Ectodermal cell (in vitro differentiated cells): ENCODE results near the gene AGO3.

Experiments used
- H3K27ac ChIP-seq: 2 replicates; pipeline ENCODE4 v1.7.0; 2013; ENCODE audit warnings: mild to moderate bottlenecking, low read depth, low read length; ENCODE audit not compliant: insufficient read depth, poor library complexity, severe bottlenecking
- H3K27me3 ChIP-seq: 2 replicates; pipeline ENCODE4 v1.7.0; 2013; ENCODE audit warnings: mild to moderate bottlenecking, low read length; ENCODE audit not compliant: insufficient read depth, control insufficient read depth, poor library complexity, severe bottlenecking
- H3K36me3 ChIP-seq: one replicate; pipeline ENCODE4 v1.7.0; 2013; ENCODE audit warnings: low read length; ENCODE audit not compliant: control insufficient read depth, insufficient read depth
- H3K4me1 ChIP-seq: one replicate; pipeline ENCODE4 v1.7.0; 2013; ENCODE audit warnings: low read length; ENCODE audit not compliant: control insufficient read depth, insufficient read depth
- H3K4me3 ChIP-seq: 2 replicates; pipeline ENCODE4 v1.7.0; 2013; ENCODE audit warnings: low read depth, low read length, control low read depth; ENCODE audit not compliant: insufficient read depth
- H3K9me3 ChIP-seq: 2 replicates; pipeline ENCODE4 v1.7.0; 2013; ENCODE audit warnings: mild to moderate bottlenecking, low read length, moderate library complexity; ENCODE audit not compliant: control insufficient read depth
- WGBS, 2 experiments: methylation state at CpG; one replicate each; pipeline ENCODE4 v1.1.7; 2013; ENCODE audit warnings: missing lambda C conversion rate in 2 of 2; 5-methylcytosine and 5-hydroxymethylcytosine counted together

Gene AGO3

DNA sequence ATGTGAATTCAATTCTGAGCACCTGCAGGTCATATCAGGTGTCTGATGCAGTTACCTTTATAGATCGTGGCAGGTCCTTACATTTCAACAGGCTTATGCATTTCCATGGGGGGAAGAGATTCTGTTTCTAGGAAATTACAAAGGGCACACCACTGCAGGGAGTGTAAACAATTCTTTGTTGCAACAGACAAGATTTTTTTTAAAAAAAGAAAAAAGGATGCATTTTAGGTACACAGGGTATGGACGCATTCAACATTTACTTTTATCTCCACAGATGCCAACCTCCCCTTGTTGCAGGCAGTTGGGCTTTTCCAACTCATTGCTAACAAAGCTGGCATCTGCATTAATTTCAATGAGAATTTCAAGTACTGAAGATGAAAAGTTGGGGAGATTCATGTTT is 139.4 kb downstream of the AGO3 start:
- H3K36me3 ChIP-seq, result no peaks in the 10 kb centered on the region
- H3K4me1 ChIP-seq, result no peaks in the 10 kb centered on the region
- H3K27ac ChIP-seq, result no peak overlapping the region
- H3K4me3 ChIP-seq, result no peak overlapping the region
- H3K27me3 ChIP-seq, result no peaks in the 10 kb centered on the region
- H3K9me3 ChIP-seq, result no peaks in the 10 kb centered on the region
- WGBS, 2 experiments, result 85 to 91% methylated on average over 2 of the region's 2 CpGs

DNA sequence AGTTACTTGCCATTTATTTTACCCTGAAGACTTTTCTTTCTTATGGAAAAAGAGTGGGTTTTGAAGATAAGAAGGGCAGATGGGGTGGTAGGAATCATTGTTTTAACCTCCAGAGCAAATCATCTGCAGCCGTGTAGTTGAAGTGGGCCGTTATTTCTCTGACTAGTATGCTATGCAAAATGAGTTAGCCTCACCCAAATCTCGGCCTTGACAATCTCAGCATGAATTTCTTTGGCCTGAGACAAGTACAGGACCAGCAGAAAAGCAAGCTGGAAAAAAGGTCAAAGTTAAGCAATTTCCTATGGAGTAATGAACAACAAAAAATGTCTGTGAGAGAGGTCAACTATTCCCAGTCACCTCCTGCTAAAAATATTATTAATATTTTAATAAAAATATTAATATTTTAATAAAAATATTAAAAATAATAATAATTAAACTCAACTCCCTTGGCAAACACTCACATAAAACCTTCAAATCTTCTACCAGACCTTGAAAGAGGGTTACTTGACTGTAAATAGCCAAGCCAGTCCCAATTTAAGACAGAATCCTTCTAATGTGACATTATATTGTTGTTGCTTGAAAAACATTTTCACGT is 146.2 kb downstream of the AGO3 start:
- Histone ChIP-seq H3K9me3 (no peaks in the 10 kb centered on the region), H3K27ac (no peak overlapping the region), H3K4me1 (no peaks in the 10 kb centered on the region), H3K27me3 (no peaks in the 10 kb centered on the region), H3K36me3 (no peaks in the 10 kb centered on the region), H3K4me3 (no peak overlapping the region)
- WGBS, 2 experiments, result 79 to 89% methylated on average over 4 of the region's 4 CpGs

GRCh38 chr1:36080236-36080635 is 149.3 kb downstream of the AGO3 start:
- H3K27me3 ChIP-seq, result peaks cover 3% of the 10 kb centered on the region
- no peaks in the 10 kb centered on the region for H3K36me3 ChIP-seq
- no peak overlapping the region for H3K27ac ChIP-seq
- WGBS, 2 experiments, result 79 to 89% methylated on average over 3 of the region's 3 CpGs
- no peak overlapping the region for H3K4me3 ChIP-seq
- no peaks in the 10 kb centered on the region for H3K9me3 ChIP-seq
- H3K4me1 ChIP-seq, result peaks cover 8% of the 10 kb centered on the region

- Histone ChIP-seq H3K9me3 (no peaks in the 10 kb centered on the region), H3K4me1 (peaks cover 8% of the 10 kb centered on the region), H3K36me3 (no peaks in the 10 kb centered on the region), H3K27me3 (peaks cover 3% of the 10 kb centered on the region), H3K27ac (no peak overlapping the region), H3K4me3 (no peak overlapping the region)
- WGBS, 2 experiments, result 89 to 93% methylated on average over 6 of the region's 6 CpGs
Observed at GRCh38 chr1:36080801-36081200, 149.9 kb downstream of the AGO3 start.

GRCh38 chr1:36081926-36082485 is 151.1 kb downstream of the AGO3 start:
- Histone ChIP-seq H3K4me1 (peaks cover 8% of the 10 kb centered on the region), H3K27ac (no peak overlapping the region), H3K4me3 (no peak overlapping the region), H3K27me3 (peaks cover 3% of the 10 kb centered on the region), H3K36me3 (no peaks in the 10 kb centered on the region), H3K9me3 (no peaks in the 10 kb centered on the region)
- WGBS, 2 experiments, result 75 to 80% methylated on average over 3 of the region's 3 CpGs

- WGBS, 2 experiments, result 86 to 88% methylated on average over 13 of the region's 13 CpGs
- Histone ChIP-seq H3K27me3 (peaks cover 3% of the 10 kb centered on the region), H3K4me1 (peaks cover 8% of the 10 kb centered on the region)
Observed at GRCh38 chr1:36083219-36083618, 152.3 kb downstream of the AGO3 start.

GRCh38 chr1:36083635-36084496 is 153.0 kb downstream of the AGO3 start, which contains the start of gene TEKT2:
TEKT2 (plus strand) TSS chr1:36084094; CDS start chr1:36084922, 828 bp downstream.
- Histone ChIP-seq H3K27me3 (peaks cover 3% of the 10 kb centered on the region), H3K4me3 (peak within 1 kb of the TSS; percentile 70), H3K4me1 (peaks cover 8% of the 10 kb centered on the region), H3K9me3 (no peaks in the 10 kb centered on the region), H3K27ac (peak within 1 kb of the TSS; percentile 80), H3K36me3 (peaks cover 5% of the 10 kb centered on the region)
- WGBS, 2 experiments, result 11% methylated on average over 59 of the region's 59 CpGs

More at GRCh38 chr1:36083219-36083618, 152.3 kb downstream of the AGO3 start:
- H3K9me3 ChIP-seq, result no peaks in the 10 kb centered on the region
- no peak overlapping the region for H3K4me3 ChIP-seq
- peaks cover 5% of the 10 kb centered on the region for H3K36me3 ChIP-seq
- H3K27ac ChIP-seq, result no peak overlapping the region

DNA sequence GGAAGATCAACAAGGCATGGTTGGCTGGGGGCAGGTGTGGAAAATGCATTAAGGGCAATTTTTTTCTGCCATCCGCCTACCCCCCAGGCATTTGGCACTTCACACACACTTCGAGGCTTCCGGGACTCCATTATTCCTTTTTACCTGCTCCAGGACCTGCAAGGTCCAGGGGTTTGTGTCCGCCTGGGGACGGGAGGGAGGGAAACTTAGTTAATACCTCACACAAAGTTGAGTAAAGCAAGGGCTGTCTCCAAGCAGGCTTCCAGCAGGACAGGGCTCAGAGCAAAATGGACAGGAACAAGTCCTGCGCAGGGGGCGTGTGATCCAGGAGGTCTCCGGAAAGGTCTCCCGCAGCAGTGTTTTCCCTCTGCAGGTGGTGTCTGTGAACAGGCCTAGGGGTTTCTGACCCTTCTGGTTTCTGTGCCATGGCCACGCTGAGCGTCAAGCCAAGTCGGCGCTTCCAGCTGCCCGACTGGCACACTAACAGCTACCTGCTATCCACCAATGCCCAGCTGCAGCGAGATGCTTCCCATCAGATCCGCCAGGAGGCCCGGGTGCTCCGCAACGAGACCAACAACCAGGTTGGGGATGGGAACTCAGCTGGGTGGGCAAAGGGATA is 153.7 kb downstream of the AGO3 start:
- H3K9me3 ChIP-seq, result no peaks in the 10 kb centered on the region
- H3K27me3 ChIP-seq, result peaks cover 3% of the 10 kb centered on the region
- H3K36me3 ChIP-seq, result peaks cover 5% of the 10 kb centered on the region
- H3K27ac ChIP-seq, result peak overlapping the region; percentile 80
- 72 to 73% methylated on average over 19 of the region's 19 CpGs for WGBS, 2 experiments
- peak overlapping the region; percentile 70 for H3K4me3 ChIP-seq
- peaks cover 11% of the 10 kb centered on the region for H3K4me1 ChIP-seq

GRCh38 chr1:36085126-36085525 is 154.2 kb downstream of the AGO3 start:
- Histone ChIP-seq H3K9me3 (no peaks in the 10 kb centered on the region), H3K27me3 (peaks cover 3% of the 10 kb centered on the region), H3K4me1 (peaks cover 16% of the 10 kb centered on the region), H3K4me3 (peak overlapping the region; percentile 70), H3K27ac (no peak overlapping the region), H3K36me3 (peaks cover 6% of the 10 kb centered on the region)
- 94 to 96% methylated on average over 9 of the region's 9 CpGs for WGBS, 2 experiments
